ENCODE data around the gene SH3RF2.

SH3RF2 gene

DNA sequence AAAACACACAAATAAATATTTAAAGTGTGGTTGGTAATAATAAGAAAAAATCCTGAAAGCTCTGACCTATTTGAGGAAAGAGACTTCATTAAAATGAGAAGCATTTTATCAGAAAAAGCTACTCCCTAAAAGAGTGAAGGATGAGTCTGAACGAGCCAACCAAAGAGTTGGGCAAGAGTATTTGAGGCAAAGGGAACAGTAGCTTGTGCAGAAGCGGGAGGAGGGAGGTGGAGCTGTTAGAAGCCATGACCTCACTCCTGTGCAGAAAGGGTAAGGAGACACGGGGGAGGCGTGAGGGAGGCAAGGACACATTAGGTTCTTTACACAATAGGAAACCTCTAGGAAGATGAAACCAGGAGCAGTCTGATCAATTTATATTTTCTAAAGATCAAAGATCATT, 29.4 kb downstream of the SH3RF2 start:
- 80% methylated on average over 1 of the region's 4 CpGs for WGBS (ENCODE audit: insufficient coverage)
- ChIA-PET POLR2A (no interaction called here), CTCF (no interaction called here)
- Histone ChIP-seq H3K27ac (ENCODE audit: insufficient read depth in 1 of 2, low read depth in 1 of 2, low read length in 2 of 2, poor library complexity in 1 of 2, severe bottlenecking in 2 of 2) (no peak overlapping the region), H3K4me1 (ENCODE audit: control extremely low read depth in 1 of 4, control insufficient read depth in 4 of 4, insufficient read depth in 4 of 4, low read length in 3 of 4) (no peaks in the 10 kb centered on the region), H3K27me3 (replicated peaks in 2 of 5; ENCODE audit: control insufficient read depth in 4 of 5, insufficient read depth in 5 of 5, low read length in 4 of 5) (peaks cover 0 to 3% (median 0%) of the 10 kb centered on the region in 5 experiments), H3K36me3 (ENCODE audit: control insufficient read depth in 4 of 4, insufficient read depth in 4 of 4, low read length in 3 of 4) (no peaks in the 10 kb centered on the region), H3K9me3 (ENCODE audit: control extremely low read depth in 1 of 5, control insufficient read depth in 4 of 5, insufficient read depth in 2 of 5, low read depth in 1 of 5, low read length in 4 of 5) (no peaks in the 10 kb centered on the region), H3K4me3 (ENCODE audit: control insufficient read depth in 1 of 7, extremely low read depth in 1 of 7, insufficient read depth in 4 of 7, low read depth in 2 of 7, low read length in 6 of 7) (no peak overlapping the region)
- DNase-seq: no peak

DNA sequence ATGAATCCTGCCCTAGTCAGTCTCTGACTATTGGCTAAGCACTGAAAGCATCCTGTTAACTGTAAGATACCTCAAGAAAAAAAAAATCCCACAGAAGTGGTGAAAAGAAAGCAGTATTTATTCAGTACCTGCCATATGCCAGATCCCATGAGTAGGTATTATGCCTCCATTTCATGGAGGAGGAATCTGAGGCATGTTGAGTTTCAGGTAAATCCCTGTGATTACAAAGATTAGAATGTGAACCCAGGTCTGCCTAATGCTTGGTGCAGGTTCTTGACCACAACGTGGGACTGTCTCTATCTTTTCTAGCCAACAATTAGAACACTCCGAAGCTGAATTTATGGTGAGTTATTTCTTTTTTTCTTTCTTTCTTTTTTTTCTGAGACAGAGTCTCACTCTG, 30.9 kb downstream of the SH3RF2 start:
- Histone ChIP-seq H3K27me3 (replicated peaks in 2 of 5; ENCODE audit: control insufficient read depth in 4 of 5, insufficient read depth in 5 of 5, low read length in 4 of 5) (peaks cover 0 to 3% (median 0%) of the 10 kb centered on the region in 5 experiments), H3K27ac (ENCODE audit: insufficient read depth in 1 of 2, low read depth in 1 of 2, low read length in 2 of 2, poor library complexity in 1 of 2, severe bottlenecking in 2 of 2) (no peak overlapping the region), H3K4me1 (ENCODE audit: control extremely low read depth in 1 of 4, control insufficient read depth in 4 of 4, insufficient read depth in 4 of 4, low read length in 3 of 4) (no peaks in the 10 kb centered on the region), H3K4me3 (ENCODE audit: control insufficient read depth in 1 of 7, extremely low read depth in 1 of 7, insufficient read depth in 4 of 7, low read depth in 2 of 7, low read length in 6 of 7) (no peak overlapping the region), H3K9me3 (ENCODE audit: control extremely low read depth in 1 of 5, control insufficient read depth in 4 of 5, insufficient read depth in 2 of 5, low read depth in 1 of 5, low read length in 4 of 5) (no peaks in the 10 kb centered on the region), H3K36me3 (ENCODE audit: control insufficient read depth in 4 of 4, insufficient read depth in 4 of 4, low read length in 3 of 4) (no peaks in the 10 kb centered on the region)
- WGBS (ENCODE audit: insufficient coverage): 100% methylated on average over 1 of the region's 2 CpGs
- POLR2A ChIA-PET: no interaction called here
- no peak for DNase-seq
- CTCF ChIA-PET: no interaction called here

DNA sequence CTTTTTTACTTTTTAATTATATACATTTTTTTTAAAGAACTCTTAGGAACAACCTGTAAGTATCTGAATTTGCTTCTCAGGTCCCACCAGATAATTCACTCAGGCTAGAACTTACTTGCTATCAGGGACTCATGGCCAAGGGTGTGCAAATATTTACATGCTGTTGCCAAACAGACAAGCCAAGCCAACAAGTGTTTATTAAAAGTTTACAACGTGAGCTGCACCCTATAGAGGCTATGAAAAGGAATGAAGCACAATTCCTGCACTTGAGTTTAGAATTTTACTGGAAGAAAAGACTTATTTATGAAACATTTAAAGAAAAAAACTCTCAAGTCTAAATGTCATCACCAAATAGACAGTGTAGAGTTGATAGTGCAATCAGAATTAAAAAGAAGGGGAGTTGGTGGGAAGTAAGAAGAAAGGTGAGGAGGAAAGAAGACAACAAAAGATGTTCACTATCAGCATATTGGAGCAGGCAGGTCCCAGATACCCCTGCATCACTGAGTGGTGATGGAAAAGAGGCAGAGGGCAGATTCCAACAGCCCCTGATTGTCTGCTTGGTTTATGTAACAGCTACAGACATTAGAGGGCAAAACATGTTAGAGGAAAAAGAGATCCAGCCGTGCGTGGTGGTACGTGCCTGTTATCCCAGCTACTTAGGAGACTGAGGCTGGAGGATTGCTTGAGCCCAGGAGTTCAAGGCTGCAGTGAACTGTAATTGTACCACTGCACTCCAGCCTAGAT, 32.8 kb downstream of the SH3RF2 start:
- peaks cover 0 to 3% (median 0%) of the 10 kb centered on the region in 5 experiments for H3K27me3 ChIP-seq (replicated peaks in 2 of 5; ENCODE audit: control insufficient read depth in 4 of 5, insufficient read depth in 5 of 5, low read length in 4 of 5)
- no peak overlapping the region for H3K27ac ChIP-seq (ENCODE audit: insufficient read depth in 1 of 2, low read depth in 1 of 2, low read length in 2 of 2, poor library complexity in 1 of 2, severe bottlenecking in 2 of 2)
- H3K4me1 ChIP-seq (ENCODE audit: control extremely low read depth in 1 of 4, control insufficient read depth in 4 of 4, insufficient read depth in 4 of 4, low read length in 3 of 4): no peaks in the 10 kb centered on the region
- 100% methylated on average over 2 of the region's 4 CpGs for WGBS (ENCODE audit: insufficient coverage)
- H3K4me3 ChIP-seq (ENCODE audit: control insufficient read depth in 1 of 7, extremely low read depth in 1 of 7, insufficient read depth in 4 of 7, low read depth in 2 of 7, low read length in 6 of 7): no peak overlapping the region
- POLR2A ChIA-PET: no interaction called here
- CTCF ChIA-PET: no interaction called here
- H3K9me3 ChIP-seq (ENCODE audit: control extremely low read depth in 1 of 5, control insufficient read depth in 4 of 5, insufficient read depth in 2 of 5, low read depth in 1 of 5, low read length in 4 of 5): peaks cover 0 to 4% (median 0%) of the 10 kb centered on the region in 5 experiments
- no peak for DNase-seq
- no peaks in the 10 kb centered on the region for H3K36me3 ChIP-seq (ENCODE audit: control insufficient read depth in 4 of 4, insufficient read depth in 4 of 4, low read length in 3 of 4)

DNA sequence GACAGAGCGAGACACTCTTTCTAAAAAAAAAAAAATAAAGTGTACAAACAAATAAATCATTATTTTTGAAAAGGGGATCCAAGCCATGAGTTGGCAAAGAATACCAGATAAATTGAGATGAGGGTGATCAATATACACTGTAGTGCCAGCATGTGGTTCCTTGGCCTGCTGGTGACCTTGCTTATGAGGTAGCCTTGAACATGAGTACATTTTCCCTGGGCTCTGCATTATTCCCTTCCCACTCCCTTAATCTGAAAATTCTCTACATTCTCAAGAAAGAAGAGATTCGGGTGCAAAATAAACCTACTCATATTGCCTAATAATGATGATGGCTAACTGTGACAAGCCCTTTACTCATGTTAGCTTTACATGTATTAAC, 33.3 kb downstream of the SH3RF2 start:
- no peak overlapping the region for H3K27ac ChIP-seq (ENCODE audit: insufficient read depth in 1 of 2, low read depth in 1 of 2, low read length in 2 of 2, poor library complexity in 1 of 2, severe bottlenecking in 2 of 2)
- no peaks in the 10 kb centered on the region for H3K36me3 ChIP-seq (ENCODE audit: control insufficient read depth in 4 of 4, insufficient read depth in 4 of 4, low read length in 3 of 4)
- no peak overlapping the region for H3K4me3 ChIP-seq (ENCODE audit: control insufficient read depth in 1 of 7, extremely low read depth in 1 of 7, insufficient read depth in 4 of 7, low read depth in 2 of 7, low read length in 6 of 7)
- H3K4me1 ChIP-seq (ENCODE audit: control extremely low read depth in 1 of 4, control insufficient read depth in 4 of 4, insufficient read depth in 4 of 4, low read length in 3 of 4): no peaks in the 10 kb centered on the region
- POLR2A ChIA-PET: no interaction called here
- DNase-seq: no peak
- peaks cover 0 to 3% (median 0%) of the 10 kb centered on the region in 5 experiments for H3K27me3 ChIP-seq (replicated peaks in 2 of 5; ENCODE audit: control insufficient read depth in 4 of 5, insufficient read depth in 5 of 5, low read length in 4 of 5)
- 100% methylated on average over 1 of the region's 2 CpGs for WGBS (ENCODE audit: insufficient coverage)
- CTCF ChIA-PET: no interaction called here
- H3K9me3 ChIP-seq (ENCODE audit: control extremely low read depth in 1 of 5, control insufficient read depth in 4 of 5, insufficient read depth in 2 of 5, low read depth in 1 of 5, low read length in 4 of 5): peaks cover 0 to 4% (median 0%) of the 10 kb centered on the region in 5 experiments

GRCh38 chr5:145971108-145971507, 34.7 kb downstream of the SH3RF2 start:
- no peaks in the 10 kb centered on the region for H3K36me3 ChIP-seq (ENCODE audit: control insufficient read depth in 4 of 4, insufficient read depth in 4 of 4, low read length in 3 of 4)
- WGBS (ENCODE audit: insufficient coverage): 100% methylated on average over 2 of the region's 2 CpGs
- POLR2A ChIA-PET: no interaction called here
- no peak for DNase-seq
- CTCF ChIA-PET: no interaction called here
- H3K27ac ChIP-seq (ENCODE audit: insufficient read depth in 1 of 2, low read depth in 1 of 2, low read length in 2 of 2, poor library complexity in 1 of 2, severe bottlenecking in 2 of 2): no peak overlapping the region
- peaks cover 0 to 3% (median 0%) of the 10 kb centered on the region in 5 experiments for H3K27me3 ChIP-seq (replicated peaks in 2 of 5; ENCODE audit: control insufficient read depth in 4 of 5, insufficient read depth in 5 of 5, low read length in 4 of 5)
- H3K9me3 ChIP-seq (ENCODE audit: control extremely low read depth in 1 of 5, control insufficient read depth in 4 of 5, insufficient read depth in 2 of 5, low read depth in 1 of 5, low read length in 4 of 5): peaks cover 0 to 4% (median 0%) of the 10 kb centered on the region in 5 experiments
- H3K4me3 ChIP-seq (ENCODE audit: control insufficient read depth in 1 of 7, extremely low read depth in 1 of 7, insufficient read depth in 4 of 7, low read depth in 2 of 7, low read length in 6 of 7): no peak overlapping the region
- H3K4me1 ChIP-seq (ENCODE audit: control extremely low read depth in 1 of 4, control insufficient read depth in 4 of 4, insufficient read depth in 4 of 4, low read length in 3 of 4): no peaks in the 10 kb centered on the region

DNA sequence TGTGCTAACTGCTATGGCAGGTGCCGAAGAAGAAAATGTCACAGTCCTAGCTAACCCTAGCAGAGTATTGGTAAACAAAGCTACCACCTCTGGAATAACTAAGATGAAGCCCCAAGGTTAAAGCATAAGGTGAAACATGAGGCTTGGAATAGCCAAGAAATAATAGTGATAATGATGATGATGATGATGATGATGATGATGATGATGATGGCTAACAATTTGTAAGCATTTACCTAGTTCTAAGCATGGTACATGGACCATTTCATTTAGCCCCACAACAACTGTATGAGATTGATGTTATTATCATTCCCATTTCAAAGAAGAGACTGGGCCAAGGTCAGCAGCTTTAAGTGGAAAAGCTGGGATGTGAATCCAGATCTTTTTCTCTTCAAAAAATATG, 35.3 kb downstream of the SH3RF2 start:
- ChIA-PET POLR2A (no interaction called here), CTCF (no interaction called here)
- peaks cover 0 to 3% (median 0%) of the 10 kb centered on the region in 5 experiments for H3K27me3 ChIP-seq (replicated peaks in 2 of 5; ENCODE audit: control insufficient read depth in 4 of 5, insufficient read depth in 5 of 5, low read length in 4 of 5)
- DNase-seq: no peak
- no CpG with 5 or more reads among the region's 1 CpG for WGBS (ENCODE audit: insufficient coverage)
- no peaks in the 10 kb centered on the region for H3K4me1 ChIP-seq (ENCODE audit: control extremely low read depth in 1 of 4, control insufficient read depth in 4 of 4, insufficient read depth in 4 of 4, low read length in 3 of 4)
- peaks cover 0 to 4% (median 0%) of the 10 kb centered on the region in 5 experiments for H3K9me3 ChIP-seq (ENCODE audit: control extremely low read depth in 1 of 5, control insufficient read depth in 4 of 5, insufficient read depth in 2 of 5, low read depth in 1 of 5, low read length in 4 of 5)
- no peak overlapping the region for H3K4me3 ChIP-seq (ENCODE audit: control insufficient read depth in 1 of 7, extremely low read depth in 1 of 7, insufficient read depth in 4 of 7, low read depth in 2 of 7, low read length in 6 of 7)
- no peaks in the 10 kb centered on the region for H3K36me3 ChIP-seq (ENCODE audit: control insufficient read depth in 4 of 4, insufficient read depth in 4 of 4, low read length in 3 of 4)
- no peak overlapping the region for H3K27ac ChIP-seq (ENCODE audit: insufficient read depth in 1 of 2, low read depth in 1 of 2, low read length in 2 of 2, poor library complexity in 1 of 2, severe bottlenecking in 2 of 2)

DNA sequence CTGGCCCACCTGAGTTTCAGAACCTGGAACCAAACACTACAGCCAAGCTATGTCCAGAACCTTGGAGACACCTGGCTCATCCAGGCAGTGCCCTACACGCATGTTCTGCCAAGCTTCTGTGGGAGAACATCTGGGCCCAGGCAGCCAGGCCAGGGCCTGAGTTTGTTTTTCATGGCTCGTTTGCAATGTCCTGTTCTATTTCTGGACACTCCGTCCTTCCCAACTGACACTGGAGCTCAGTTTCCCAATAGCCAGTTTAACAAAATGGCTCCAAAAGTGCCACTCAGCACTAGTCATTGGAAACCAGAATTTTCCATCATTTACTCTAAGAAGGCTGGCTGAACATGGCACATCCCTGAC, 38.6 kb downstream of the SH3RF2 start:
- ChIA-PET POLR2A (interaction anchor here (0.5 kb wide), 1 partner anchor 21 kb away, joined by 3 read pairs; no protein-coding TSS in a partner anchor), CTCF (no interaction called here)
- H3K36me3 ChIP-seq (ENCODE audit: control insufficient read depth in 4 of 4, insufficient read depth in 4 of 4, low read length in 3 of 4): no peaks in the 10 kb centered on the region
- no peak for DNase-seq
- H3K27ac ChIP-seq (ENCODE audit: insufficient read depth in 1 of 2, low read depth in 1 of 2, low read length in 2 of 2, poor library complexity in 1 of 2, severe bottlenecking in 2 of 2): no peak overlapping the region
- no peaks in the 10 kb centered on the region for H3K27me3 ChIP-seq (replicated peaks in 2 of 5; ENCODE audit: control insufficient read depth in 4 of 5, insufficient read depth in 5 of 5, low read length in 4 of 5)
- H3K4me3 ChIP-seq (ENCODE audit: control insufficient read depth in 1 of 7, extremely low read depth in 1 of 7, insufficient read depth in 4 of 7, low read depth in 2 of 7, low read length in 6 of 7): no peak overlapping the region
- H3K4me1 ChIP-seq (ENCODE audit: control extremely low read depth in 1 of 4, control insufficient read depth in 4 of 4, insufficient read depth in 4 of 4, low read length in 3 of 4): no peaks in the 10 kb centered on the region
- WGBS (ENCODE audit: insufficient coverage): 89% methylated on average over 3 of the region's 3 CpGs
- H3K9me3 ChIP-seq (ENCODE audit: control extremely low read depth in 1 of 5, control insufficient read depth in 4 of 5, insufficient read depth in 2 of 5, low read depth in 1 of 5, low read length in 4 of 5): peaks cover 0 to 4% (median 0%) of the 10 kb centered on the region in 5 experiments
